PFSK-1 (cell line): ENCODE measurements around the gene WSCD2.

Experiments
- FOXP2 ChIP-seq: optimal IDR thresholded peaks from 2 replicates; pipeline ENCODE3; 2011; ENCODE audit warnings: borderline replicate concordance, control low read depth, inconsistent platforms; ENCODE audit not compliant: insufficient read depth; ENCODE audit errors: extremely low read length, extremely low read depth
- POLR2AphosphoS5 ChIP-seq: IDR thresholded peaks from 2 replicates; pipeline ENCODE4 v1.6.1; 2012; ENCODE audit warnings: low read depth, mild to moderate bottlenecking, control low read depth, low read length, moderate library complexity
- SIN3A ChIP-seq: IDR thresholded peaks from 2 replicates; pipeline ENCODE4 v1.6.1; 2012; ENCODE audit warnings: mild to moderate bottlenecking, low read length, moderate library complexity, borderline replicate concordance; ENCODE audit not compliant: insufficient read depth
- TAF1 ChIP-seq: IDR thresholded peaks from 2 replicates; pipeline ENCODE4 v1.6.1; 2012; ENCODE audit warnings: low read length, control low read depth, borderline replicate concordance; ENCODE audit not compliant: insufficient read depth
- TF ChIP-seq, protein P1 (sequence below), 2 experiments: IDR thresholded peaks; 2 replicates each; pipeline versions ENCODE4 v1.6.1 to v1.8.0; 2011 to 2012; ENCODE audit warnings: low read depth in 2 of 2, low read length in 2 of 2, control low read depth in 1 of 2, inconsistent platforms in 1 of 2, mild to moderate bottlenecking in 1 of 2, moderate library complexity in 1 of 2; ENCODE audit not compliant: insufficient read depth in 1 of 2

The WSCD2 gene

DNA sequence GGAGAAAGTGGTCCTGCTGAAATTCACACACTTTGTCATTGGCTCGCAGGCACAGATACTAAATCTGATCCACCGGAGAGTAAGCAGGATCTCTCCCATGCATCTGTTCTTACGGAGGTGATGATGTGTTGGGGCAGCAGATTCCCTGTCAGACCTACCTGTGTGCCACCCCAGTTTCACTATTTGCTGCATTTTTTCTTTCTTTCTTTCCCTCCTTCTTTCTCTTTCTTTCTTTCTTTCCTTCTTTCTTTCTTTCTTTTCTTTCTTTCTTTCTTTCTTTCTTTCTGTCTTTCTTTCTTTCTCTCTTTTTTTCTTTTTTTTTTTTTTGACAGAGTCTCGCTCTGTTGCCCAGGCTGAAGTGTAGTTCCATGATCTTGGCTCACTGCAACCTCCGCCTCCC lies 37.4 kb downstream of the WSCD2 start:
- no peak for TF ChIP-seq TAF1
- no peak for TF ChIP-seq SIN3A
- no peak for TF ChIP-seq POLR2AphosphoS5
- TF ChIP-seq, protein P1, sequence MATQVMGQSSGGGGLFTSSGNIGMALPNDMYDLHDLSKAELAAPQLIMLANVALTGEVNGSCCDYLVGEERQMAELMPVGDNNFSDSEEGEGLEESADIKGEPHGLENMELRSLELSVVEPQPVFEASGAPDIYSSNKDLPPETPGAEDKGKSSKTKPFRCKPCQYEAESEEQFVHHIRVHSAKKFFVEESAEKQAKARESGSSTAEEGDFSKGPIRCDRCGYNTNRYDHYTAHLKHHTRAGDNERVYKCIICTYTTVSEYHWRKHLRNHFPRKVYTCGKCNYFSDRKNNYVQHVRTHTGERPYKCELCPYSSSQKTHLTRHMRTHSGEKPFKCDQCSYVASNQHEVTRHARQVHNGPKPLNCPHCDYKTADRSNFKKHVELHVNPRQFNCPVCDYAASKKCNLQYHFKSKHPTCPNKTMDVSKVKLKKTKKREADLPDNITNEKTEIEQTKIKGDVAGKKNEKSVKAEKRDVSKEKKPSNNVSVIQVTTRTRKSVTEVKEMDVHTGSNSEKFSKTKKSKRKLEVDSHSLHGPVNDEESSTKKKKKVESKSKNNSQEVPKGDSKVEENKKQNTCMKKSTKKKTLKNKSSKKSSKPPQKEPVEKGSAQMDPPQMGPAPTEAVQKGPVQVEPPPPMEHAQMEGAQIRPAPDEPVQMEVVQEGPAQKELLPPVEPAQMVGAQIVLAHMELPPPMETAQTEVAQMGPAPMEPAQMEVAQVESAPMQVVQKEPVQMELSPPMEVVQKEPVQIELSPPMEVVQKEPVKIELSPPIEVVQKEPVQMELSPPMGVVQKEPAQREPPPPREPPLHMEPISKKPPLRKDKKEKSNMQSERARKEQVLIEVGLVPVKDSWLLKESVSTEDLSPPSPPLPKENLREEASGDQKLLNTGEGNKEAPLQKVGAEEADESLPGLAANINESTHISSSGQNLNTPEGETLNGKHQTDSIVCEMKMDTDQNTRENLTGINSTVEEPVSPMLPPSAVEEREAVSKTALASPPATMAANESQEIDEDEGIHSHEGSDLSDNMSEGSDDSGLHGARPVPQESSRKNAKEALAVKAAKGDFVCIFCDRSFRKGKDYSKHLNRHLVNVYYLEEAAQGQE (IDR thresholded peaks at IDR 0.05; ENCODE audit: insufficient read depth in 1 of 2, low read depth in 2 of 2, low read length in 2 of 2) = no peak
- no peak for TF ChIP-seq FOXP2

DNA sequence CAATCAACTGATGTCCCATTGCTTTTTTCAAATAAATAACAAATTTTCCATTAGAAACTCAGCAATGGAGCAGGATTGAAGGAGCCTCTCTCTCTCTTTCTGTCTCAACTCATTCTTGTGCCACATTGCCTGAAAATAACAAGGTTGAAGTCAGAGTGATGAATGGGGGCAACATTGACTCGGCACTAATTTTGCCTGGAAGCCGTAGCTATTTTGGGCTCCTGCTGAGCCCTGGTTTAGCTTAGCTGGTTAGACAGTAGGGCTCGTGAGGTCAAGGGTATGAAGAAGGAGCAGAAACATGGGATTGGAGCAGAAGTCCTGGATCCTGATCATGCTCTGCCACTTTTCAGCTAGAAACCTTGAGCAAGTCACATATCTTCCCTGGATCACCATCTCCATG lies 38.9 kb downstream of the WSCD2 start:
- no peak for TF ChIP-seq TAF1
- no peak for TF ChIP-seq FOXP2
- no peak for TF ChIP-seq POLR2AphosphoS5
- TF ChIP-seq, protein P1 (IDR thresholded peaks at IDR 0.05; ENCODE audit: insufficient read depth in 1 of 2, low read depth in 2 of 2, low read length in 2 of 2) = no peak
- TF ChIP-seq SIN3A = no peak

DNA sequence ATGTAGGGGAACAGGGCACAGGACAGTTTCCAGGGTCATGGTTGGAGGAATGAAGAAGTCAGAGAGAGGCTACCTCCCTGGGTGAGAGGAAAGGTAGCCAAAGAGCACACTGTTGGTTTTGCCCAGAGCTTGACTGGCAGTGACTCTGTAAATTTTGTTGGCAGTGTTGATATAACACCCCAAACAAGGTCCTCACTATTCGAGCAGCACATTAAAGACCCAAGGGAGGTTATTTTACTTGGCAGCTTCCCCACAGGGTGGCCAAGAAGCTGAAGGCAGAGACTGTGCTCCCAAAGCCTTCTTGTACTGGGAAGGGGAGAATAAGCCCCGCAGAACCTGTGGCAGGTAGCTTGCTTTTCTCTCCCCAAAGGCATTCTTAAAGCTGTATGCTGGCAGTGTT lies 40.6 kb downstream of the WSCD2 start:
- TF ChIP-seq SIN3A (no peak), TAF1 (no peak), POLR2AphosphoS5 (no peak), FOXP2 (no peak)
- TF ChIP-seq, protein P1 (IDR thresholded peaks at IDR 0.05; ENCODE audit: insufficient read depth in 1 of 2, low read depth in 2 of 2, low read length in 2 of 2) = no peak

DNA sequence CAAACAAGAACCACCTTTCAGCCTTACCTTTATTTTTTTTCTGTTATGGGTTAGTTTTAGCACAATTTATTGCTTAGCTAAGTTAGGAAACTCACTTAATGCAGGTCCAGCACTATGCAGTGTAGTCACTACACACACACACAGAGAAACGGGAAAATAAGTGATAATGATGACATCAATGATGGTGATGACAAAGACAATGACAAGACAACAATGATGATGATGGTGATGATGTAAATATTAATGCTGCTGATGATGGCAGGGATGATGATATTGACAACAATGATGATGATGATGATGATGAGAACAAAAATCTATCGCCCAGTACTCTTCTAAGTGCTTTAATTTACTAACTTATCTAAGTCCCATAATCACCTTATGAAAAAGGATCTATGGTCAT lies 41.1 kb downstream of the WSCD2 start:
- TF ChIP-seq SIN3A (no peak), FOXP2 (no peak), POLR2AphosphoS5 (no peak), TAF1 (no peak)
- TF ChIP-seq, protein P1 (IDR thresholded peaks at IDR 0.05; ENCODE audit: insufficient read depth in 1 of 2, low read depth in 2 of 2, low read length in 2 of 2) = no peak

DNA sequence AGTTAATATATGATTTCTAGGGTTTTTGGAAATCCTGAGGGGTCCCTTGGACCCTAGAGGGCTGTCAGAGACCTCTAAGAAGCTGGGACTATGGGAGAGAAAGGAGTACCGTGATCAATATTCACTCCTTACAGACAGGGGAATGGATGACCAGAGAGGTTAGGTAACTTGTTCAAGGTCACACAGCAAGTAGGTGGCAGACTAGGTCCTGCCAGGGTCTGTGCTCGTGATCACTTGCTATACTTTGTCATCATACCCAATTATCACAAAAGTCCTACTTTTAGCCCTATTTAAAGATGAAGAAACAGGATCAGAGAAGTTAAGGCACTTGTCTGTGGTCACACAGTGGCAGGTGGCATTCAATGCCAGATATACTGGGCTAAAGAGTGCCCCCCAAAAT lies 42.9 kb downstream of the WSCD2 start:
- TF ChIP-seq TAF1 (no peak), SIN3A (no peak), FOXP2 (no peak), POLR2AphosphoS5 (no peak)
- TF ChIP-seq, protein P1 (IDR thresholded peaks at IDR 0.05; ENCODE audit: insufficient read depth in 1 of 2, low read depth in 2 of 2, low read length in 2 of 2) = no peak
